ACHN (cell line): ENCODE results near the gene SLC2A13.

ENCODE experiments used
- DNase-seq: peaks from one replicate; pipeline ENCODE4 v3.0.0-alpha.2; 2015
- in situ Hi-C: cut with HindIII; loops from 2 replicates; pipeline ENCODE4 v1.10.0; 2017; ENCODE audit warnings: low sequenced_read_pairs, low pct_ligation_motif_present, low pct_unique_long_range_greater_than_20kb

Gene SLC2A13

GRCh38 chr12:40013847-40014246 lies 92.0 kb downstream of the SLC2A13 start:
- DNase-seq: no peak
- in situ Hi-C loops: no loop called here

- DNase-seq: no peak
- in situ Hi-C loops: no loop called here
Measured at GRCh38 chr12:40013292-40013691, 92.6 kb downstream of the SLC2A13 start.

GRCh38 chr12:40012711-40013110 lies 93.2 kb downstream of the SLC2A13 start:
- in situ Hi-C loops: no loop called here
- DNase-seq: peak; percentile 47

GRCh38 chr12:40011775-40012129 lies 94.1 kb downstream of the SLC2A13 start:
- in situ Hi-C loops: no loop called here

GRCh38 chr12:40010899-40011774 lies 94.7 kb downstream of the SLC2A13 start:
- peak; percentile 91 for DNase-seq
- in situ Hi-C loops: no loop called here

More at GRCh38 chr12:40011775-40012129, 94.1 kb downstream of the SLC2A13 start:
- DNase-seq: peak; percentile 18

- DNase-seq: peak; percentile 95
- in situ Hi-C loops: no loop called here
Measured at GRCh38 chr12:40002178-40003169, 103.4 kb downstream of the SLC2A13 start.

GRCh38 chr12:40001406-40001805 lies 104.5 kb downstream of the SLC2A13 start:
- no peak for DNase-seq
- in situ Hi-C loops: no loop called here

- in situ Hi-C loops: no loop called here
Measured at GRCh38 chr12:40000884-40001283, 105.0 kb downstream of the SLC2A13 start.

GRCh38 chr12:39993268-39993667 lies 112.6 kb downstream of the SLC2A13 start:
- in situ Hi-C loops: loop anchor here (25.0 kb wide), 1 partner anchor 231 kb away; no protein-coding TSS in a partner anchor
- no peak for DNase-seq

More at GRCh38 chr12:40000884-40001283, 105.0 kb downstream of the SLC2A13 start:
- no peak for DNase-seq

- in situ Hi-C loops: loop anchor here (25.0 kb wide), 1 partner anchor 228 kb away; no protein-coding TSS in a partner anchor
- peak; percentile 68 for DNase-seq
Measured at GRCh38 chr12:39990122-39991101, 115.5 kb downstream of the SLC2A13 start.

- no peak for DNase-seq
Measured at GRCh38 chr12:39989501-39989900, 116.4 kb downstream of the SLC2A13 start.

GRCh38 chr12:39988574-39988973 lies 117.3 kb downstream of the SLC2A13 start:
- in situ Hi-C loops: loop anchor here (25.0 kb wide), 1 partner anchor 226 kb away; no protein-coding TSS in a partner anchor
- no peak for DNase-seq

More at GRCh38 chr12:39989501-39989900, 116.4 kb downstream of the SLC2A13 start:
- in situ Hi-C loops: loop anchor here (25.0 kb wide), 1 partner anchor 227 kb away; no protein-coding TSS in a partner anchor

GRCh38 chr12:39986674-39987073 lies 119.2 kb downstream of the SLC2A13 start:
- in situ Hi-C loops: loop anchor here (25.0 kb wide), 1 partner anchor 224 kb away; no protein-coding TSS in a partner anchor
- DNase-seq: no peak

GRCh38 chr12:39984670-39985069 lies 121.2 kb downstream of the SLC2A13 start:
- DNase-seq: no peak
- in situ Hi-C loops: loop anchor here (25.0 kb wide), 1 partner anchor 222 kb away; no protein-coding TSS in a partner anchor

- no peak for DNase-seq
- in situ Hi-C loops: loop anchor here (25.0 kb wide), 1 partner anchor 213 kb away; no protein-coding TSS in a partner anchor
Measured at GRCh38 chr12:39975374-39975918, 130.4 kb downstream of the SLC2A13 start.

- no peak for DNase-seq
- in situ Hi-C loops: no loop called here
Measured at GRCh38 chr12:39972119-39972518, 133.8 kb downstream of the SLC2A13 start.

GRCh38 chr12:39971348-39971747 lies 134.5 kb downstream of the SLC2A13 start:
- in situ Hi-C loops: no loop called here

More at GRCh38 chr12:39971348-39971747, 134.5 kb downstream of the SLC2A13 start:
- DNase-seq: no peak
